HG03103 (cell line): ENCODE results near the gene GPR55.
"Not testable (repeated sequence)": the region's sequence is repeated elsewhere in the genome, so short reads cannot be mapped to it uniquely, and the experiment has no call there.

Experiments used
- ATAC-seq: cut with Tn5 transposase; IDR thresholded peaks from one replicate; pipeline ENCODE4 v1.9.1; 2021; ENCODE audit warnings: low read depth; ENCODE audit not compliant: unreplicated experiment

The GPR55 gene, protein sequence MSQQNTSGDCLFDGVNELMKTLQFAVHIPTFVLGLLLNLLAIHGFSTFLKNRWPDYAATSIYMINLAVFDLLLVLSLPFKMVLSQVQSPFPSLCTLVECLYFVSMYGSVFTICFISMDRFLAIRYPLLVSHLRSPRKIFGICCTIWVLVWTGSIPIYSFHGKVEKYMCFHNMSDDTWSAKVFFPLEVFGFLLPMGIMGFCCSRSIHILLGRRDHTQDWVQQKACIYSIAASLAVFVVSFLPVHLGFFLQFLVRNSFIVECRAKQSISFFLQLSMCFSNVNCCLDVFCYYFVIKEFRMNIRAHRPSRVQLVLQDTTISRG

DNA sequence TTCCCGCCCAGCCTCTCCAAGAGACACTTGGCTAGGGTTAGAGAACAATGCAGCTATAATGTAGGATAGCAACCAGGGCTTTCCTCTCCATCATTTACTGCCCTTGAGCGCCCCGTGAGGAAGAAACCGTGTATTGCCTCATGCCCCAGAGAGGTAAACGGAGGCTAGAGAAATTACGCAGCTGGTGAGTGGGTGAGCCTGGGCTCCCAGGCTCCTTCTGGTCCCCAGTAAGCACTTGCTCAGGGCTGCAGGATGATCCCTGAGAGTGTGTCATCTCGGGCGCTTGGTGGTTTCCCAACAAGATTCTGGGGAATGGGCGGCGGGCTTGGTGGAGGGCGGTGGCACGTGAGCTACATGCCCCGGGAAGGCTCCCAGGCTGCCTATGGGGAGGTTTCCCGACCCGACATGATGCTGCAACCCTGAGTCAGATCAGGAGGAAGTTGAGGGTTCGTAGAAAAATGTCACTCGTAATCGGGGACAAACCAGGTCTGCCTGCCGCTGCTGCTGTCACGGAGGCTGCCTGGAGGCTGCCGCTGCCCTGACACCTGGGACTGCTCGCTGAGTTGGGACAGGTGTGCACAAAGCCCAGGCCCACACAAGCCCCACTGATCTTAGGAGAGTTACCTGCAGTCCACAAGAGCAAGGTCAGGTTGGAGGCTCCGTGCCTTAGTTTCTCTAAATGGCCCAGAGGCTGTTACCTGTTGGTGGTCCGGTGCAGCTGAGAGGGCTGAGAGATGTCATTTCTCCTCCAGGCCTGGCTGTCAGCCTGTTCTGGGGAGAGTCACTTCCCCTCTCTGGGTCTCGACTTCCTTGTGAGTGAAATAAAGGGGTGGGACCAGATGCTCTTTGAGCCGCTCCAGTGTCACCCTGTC, at the start of gene GPR55:
Gene GPR55, minus strand, starts transcription at position 773 of the 872 bp plus-strand sequence. CDS start 14,280 bp downstream, outside the sequence.
- peak; percentile 38 for ATAC-seq

GRCh38 chr2:230974096-230974913, 49.3 kb upstream of the GPR55 start:
- ATAC-seq, result peak; percentile 80

- no peak for ATAC-seq
Observed at GRCh38 chr2:230972046-230972445, 47.0 kb upstream of the GPR55 start.

DNA sequence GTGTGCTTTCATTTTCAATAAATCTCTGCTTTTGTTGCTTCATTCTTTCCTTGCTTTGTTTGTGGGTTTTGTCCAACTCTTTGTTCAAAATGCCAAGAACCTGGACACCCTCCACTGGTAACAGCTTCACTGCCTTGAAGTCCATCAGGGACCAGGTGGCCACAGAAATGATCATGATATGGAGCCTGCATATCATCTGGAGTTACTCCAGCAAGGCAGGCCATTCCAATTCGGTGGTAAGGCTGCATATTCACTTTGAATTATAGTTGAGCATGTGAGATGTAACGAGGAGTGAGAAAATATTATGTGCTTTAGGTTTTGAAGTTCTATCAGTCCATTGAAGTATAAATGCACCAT, 44.6 kb upstream of the GPR55 start:
- no peak for ATAC-seq

DNA sequence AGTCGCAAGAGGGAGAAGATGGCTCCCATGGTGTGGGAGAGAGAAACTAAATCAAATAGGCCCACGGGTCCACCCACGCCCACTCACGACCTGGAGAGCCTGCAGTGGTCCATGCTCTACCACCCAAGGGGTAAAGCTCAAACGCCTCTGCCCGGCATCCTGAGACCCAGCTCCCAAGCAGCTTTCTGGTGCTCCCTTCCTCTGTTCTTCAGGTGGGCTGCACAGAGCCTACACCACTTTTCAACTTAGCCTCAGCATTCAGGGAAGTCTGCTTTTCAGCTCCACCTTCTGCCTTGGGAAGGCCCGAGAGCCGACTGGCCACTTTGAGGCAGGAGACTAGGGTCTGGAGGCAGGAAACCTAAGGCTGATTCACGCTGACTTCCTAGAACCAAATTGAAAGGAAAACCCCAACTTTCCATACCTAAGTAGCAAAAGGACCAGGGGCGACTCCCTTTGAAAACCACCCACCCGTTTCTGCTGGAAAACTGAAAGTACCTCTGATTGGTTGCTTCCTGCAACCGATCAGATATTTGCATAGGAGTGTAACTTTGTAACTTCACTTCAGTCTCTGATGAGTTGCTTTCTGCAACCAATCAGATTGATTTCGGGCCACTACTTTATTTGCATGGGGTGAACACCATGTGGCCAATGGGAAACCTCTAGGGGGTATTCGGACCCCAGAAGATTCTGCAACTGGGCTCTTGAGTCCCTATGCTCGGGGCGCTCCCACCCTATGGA, 44.0 kb upstream of the GPR55 start:
- ATAC-seq, result no peak

DNA sequence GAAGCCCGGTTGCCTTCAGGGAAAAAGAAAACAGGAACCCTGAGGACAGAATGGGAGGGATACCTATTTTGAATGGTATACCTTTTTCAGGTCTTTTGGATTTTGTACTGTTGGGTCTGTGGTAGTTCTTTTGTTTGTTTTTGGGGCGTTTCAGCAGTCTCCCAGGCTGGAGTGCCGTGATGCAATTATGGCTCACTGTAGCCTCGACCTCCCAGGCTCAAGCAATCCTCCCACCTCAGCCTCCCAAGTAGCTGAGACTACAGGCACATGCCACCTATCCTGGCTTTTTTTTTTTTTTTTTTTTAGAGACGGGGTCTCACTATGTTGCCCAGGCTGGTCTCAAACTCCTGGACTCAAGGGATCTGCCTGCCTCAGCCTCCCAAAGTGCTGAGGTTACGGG, 43.3 kb upstream of the GPR55 start:
- ATAC-seq, result not testable (repeated sequence)

DNA sequence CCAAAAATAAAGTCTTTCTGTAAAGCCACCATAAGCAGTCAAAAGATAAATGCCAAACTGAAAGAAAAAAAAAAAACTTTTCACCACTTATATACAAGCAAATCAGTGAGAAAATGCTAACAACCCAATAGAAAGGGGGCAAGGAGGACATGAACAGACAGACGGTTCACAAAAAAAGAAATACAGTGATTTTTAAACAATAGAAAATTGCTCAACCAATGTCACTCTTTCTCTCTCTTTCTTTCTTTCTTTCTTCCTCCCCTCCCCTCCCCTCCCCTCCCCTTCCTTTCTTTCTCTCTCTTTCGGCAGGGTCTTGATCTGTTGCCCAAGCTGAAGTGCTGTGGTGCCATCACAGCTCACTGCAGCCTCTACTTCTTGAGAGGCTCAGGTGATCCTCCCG, 42.1 kb upstream of the GPR55 start:
- no peak for ATAC-seq

- no peak for ATAC-seq
Observed at GRCh38 chr2:230964136-230964730, 39.2 kb upstream of the GPR55 start.

DNA sequence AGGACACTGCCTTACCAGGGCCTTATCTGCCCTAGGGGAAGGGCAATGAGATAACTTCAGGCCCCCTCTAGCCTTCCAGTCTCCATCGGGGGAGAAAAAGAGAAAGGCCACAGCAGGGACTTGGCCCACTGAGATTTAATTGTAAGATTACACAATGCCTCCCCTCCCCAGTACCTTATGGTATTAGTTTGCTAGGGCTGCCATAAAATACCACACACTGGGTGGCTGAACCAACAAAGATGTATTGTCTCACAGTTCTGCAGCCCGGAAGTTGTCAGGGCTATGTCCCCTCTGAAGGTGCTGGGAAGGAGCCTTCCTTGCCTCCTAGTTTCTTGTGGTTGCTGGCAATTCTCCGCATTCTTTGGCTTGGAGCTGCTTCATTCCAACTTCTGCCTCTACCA, 36.0 kb upstream of the GPR55 start:
- ATAC-seq, result no peak

DNA sequence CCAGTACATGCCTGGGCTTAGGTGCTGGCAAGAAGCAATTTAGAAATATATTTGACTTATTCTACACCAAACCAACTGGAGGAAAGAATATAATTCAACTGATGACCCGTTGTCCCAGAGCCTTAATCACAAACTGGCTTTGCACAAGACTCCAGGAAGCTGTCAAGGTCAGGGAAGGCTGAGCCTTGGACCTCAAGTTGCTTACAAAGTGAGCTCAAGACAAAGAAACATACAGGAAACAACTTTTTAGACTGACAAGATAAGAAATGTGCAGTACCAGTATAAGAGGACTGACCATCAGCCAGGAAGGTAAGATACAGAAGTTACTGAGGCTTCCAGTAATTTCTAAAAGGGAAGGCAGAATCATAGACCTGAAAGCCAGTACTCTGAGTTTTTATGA, 35.0 kb upstream of the GPR55 start:
- ATAC-seq, result no peak

GRCh38 chr2:230958820-230959756, 34.0 kb upstream of the GPR55 start:
- no peak for ATAC-seq

GRCh38 chr2:230957756-230958391, 32.8 kb upstream of the GPR55 start:
- ATAC-seq, result no peak

DNA sequence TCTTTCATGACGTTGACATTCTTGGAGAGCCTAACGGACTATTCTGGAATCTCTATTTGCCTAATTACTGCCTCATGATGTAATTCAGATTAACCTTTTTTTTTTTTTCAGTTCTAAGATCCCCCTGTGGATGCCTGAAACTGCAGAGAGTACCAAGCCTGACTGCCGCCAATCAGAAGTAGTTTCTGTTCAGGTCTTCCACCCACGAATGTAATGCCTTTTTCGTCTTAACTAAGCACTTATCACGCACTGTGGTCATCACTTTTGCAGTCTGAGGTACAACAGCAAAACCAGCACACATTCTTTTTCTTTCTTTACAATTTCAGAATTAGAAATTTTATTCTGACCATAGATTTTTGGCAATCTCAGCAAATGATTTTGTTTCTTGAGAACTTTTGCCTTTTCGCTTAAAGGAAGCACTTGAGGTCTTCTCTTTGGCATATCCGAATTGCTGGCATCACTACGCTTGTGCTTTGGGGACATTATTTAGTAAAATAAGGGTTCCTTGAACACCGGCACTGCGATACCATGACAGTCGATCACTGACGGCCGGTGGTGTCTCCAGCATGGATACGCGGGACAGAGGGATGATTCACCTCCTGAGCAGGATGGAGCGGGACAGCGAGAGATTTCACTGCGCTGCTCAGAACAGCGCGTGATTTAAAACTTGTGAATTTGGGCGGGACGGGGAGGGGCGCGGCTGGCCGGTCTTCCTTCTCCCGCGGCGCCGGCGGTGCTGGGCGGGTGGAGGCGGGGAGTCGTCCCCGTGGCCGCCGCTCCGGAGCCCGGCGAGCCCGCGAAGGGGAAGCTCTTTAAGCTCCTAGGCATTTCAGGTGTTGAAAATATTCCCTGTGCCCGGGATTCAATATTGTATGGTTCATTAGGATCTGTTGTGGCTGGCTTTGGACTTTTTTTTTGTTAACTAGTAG, 32.0 kb upstream of the GPR55 start:
- peak; percentile 64 for ATAC-seq

DNA sequence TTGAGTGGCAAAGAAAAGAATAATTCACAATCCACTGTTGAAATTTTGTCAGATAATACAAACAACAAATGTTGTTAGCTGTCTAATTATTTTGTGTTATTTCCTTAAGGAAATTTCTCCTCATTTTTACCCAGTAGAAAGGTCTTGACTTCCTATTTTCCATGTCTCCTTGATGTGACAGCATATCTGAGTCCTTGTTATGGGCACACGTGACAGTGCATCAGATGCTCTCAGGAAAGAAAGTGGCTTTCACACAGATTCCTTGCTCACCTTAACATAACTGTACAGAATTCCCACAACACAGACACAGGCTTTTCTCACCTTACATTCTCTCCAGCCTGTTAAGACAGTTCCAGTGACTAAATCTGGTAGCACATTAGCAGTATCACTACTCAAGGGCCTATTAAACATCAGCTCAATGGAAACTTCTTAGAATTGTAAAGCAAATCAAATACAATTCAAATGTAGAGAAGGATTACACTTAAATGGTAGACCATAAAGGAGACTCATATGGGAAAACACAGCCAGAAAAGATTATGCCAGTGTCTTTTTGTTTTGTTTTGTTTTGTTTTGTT, 30.2 kb upstream of the GPR55 start:
- no peak for ATAC-seq

GRCh38 chr2:230954746-230955145, 29.7 kb upstream of the GPR55 start:
- ATAC-seq, result no peak

DNA sequence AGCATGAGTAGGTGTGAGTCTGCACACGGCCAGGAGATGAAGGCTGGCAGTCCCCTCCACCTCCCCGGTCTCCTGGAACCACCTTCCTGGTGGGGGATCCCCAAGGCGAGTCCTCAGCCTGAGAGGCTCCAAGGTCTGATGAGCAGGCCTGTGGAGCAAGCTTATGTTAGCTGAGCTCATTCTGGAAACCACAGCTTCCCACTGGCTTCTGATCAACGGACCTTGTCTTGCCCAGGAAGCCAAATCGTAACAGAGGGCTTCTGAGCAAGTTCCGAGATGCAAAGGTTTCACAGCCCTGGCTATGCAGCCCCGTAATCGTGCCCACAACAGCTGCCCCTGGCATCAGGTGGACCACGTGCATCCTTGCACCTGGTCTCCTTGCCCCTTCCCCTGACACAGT, 28.8 kb upstream of the GPR55 start:
- ATAC-seq, result no peak
